ENCODE data around the gene VAC14.
"Not testable (repeated sequence)": the region's sequence is repeated elsewhere in the genome, so short reads cannot be mapped to it uniquely, and the experiment has no call there.

VAC14 gene
- 32.4 to 33.6 reads per million in 2 donors for total RNA-seq

GRCh38 chr16:70800781-70801480 is at the start of gene VAC14:
TSS of gene VAC14 (minus strand) at chr16:70801158. CDS start at chr16:70800900, 258 bp downstream.
- DNase-seq: peak; percentile 90

GRCh38 chr16:70823498-70824118 is 22.6 kb upstream of the VAC14 start:
- not testable (repeated sequence) for DNase-seq

GRCh38 chr16:70822734-70823133 is 21.8 kb upstream of the VAC14 start:
- not testable (repeated sequence) for DNase-seq

- not testable (repeated sequence) for DNase-seq
Measured at GRCh38 chr16:70818088-70818487, 17.1 kb upstream of the VAC14 start.

GRCh38 chr16:70809392-70810060 is 8.6 kb upstream of the VAC14 start:
- DNase-seq: no peak

- DNase-seq: no peak
Measured at GRCh38 chr16:70808371-70808770, 7.4 kb upstream of the VAC14 start.

GRCh38 chr16:70805787-70806186 is 4.8 kb upstream of the VAC14 start:
- no peak for DNase-seq

- no peak for DNase-seq
Measured at GRCh38 chr16:70805380-70805779, 4.4 kb upstream of the VAC14 start.

- no peak for DNase-seq
Measured at GRCh38 chr16:70804734-70805169, 3.8 kb upstream of the VAC14 start.

GRCh38 chr16:70804153-70804733 is 3.3 kb upstream of the VAC14 start:
- no peak for DNase-seq

- no peak for DNase-seq
Measured at GRCh38 chr16:70803319-70803718, 2.4 kb upstream of the VAC14 start.

- DNase-seq: no peak
Measured at GRCh38 chr16:70801611-70802010, 653 bp upstream of the VAC14 start.

- no peak for DNase-seq
Measured at GRCh38 chr16:70800311-70800710, 647 bp downstream of the VAC14 start.

GRCh38 chr16:70796301-70796700 is 4.7 kb downstream of the VAC14 start:
- DNase-seq: no peak

- DNase-seq: no peak
Measured at GRCh38 chr16:70795296-70795912, 5.6 kb downstream of the VAC14 start.

- DNase-seq: no peak
Measured at GRCh38 chr16:70793851-70794502, 7.0 kb downstream of the VAC14 start.

GRCh38 chr16:70790815-70791214 is 10.1 kb downstream of the VAC14 start:
- no peak for DNase-seq

GRCh38 chr16:70789595-70790447 is 11.1 kb downstream of the VAC14 start:
- DNase-seq: no peak

GRCh38 chr16:70788668-70789594 is 12.0 kb downstream of the VAC14 start:
- DNase-seq: no peak

- DNase-seq: no peak
Measured at GRCh38 chr16:70786020-70786755, 14.8 kb downstream of the VAC14 start.
